ENCODE measurements around the gene DCAF6. TPM values are rescaled to one million over a fixed set of nuclear protein-coding genes. Genes with fewer than 3 reads are reported as not detected.

Gene DCAF6
- total RNA-seq, 1 experiment from 2014 or later = 31.9 TPM

- no peaks in the 10 kb centered on the region for H3K36me3 ChIP-seq (ENCODE audit: insufficient read depth, low read length, poor library complexity, severe bottlenecking)
- no peaks in the 10 kb centered on the region for H3K27me3 ChIP-seq (replicated peaks; ENCODE audit: insufficient read depth, low read depth, low read length, poor library complexity)
- no peaks in the 10 kb centered on the region for H3K4me1 ChIP-seq (ENCODE audit: insufficient read depth, low read length, poor library complexity, severe bottlenecking)
- POLR2A ChIA-PET (ENCODE audit: low non-redundant PET) = no interaction called here
- H3K9me3 ChIP-seq (ENCODE audit: low read depth, low read length, poor library complexity, severe bottlenecking) = no peaks in the 10 kb centered on the region
- no peak overlapping the region for H3K27ac ChIP-seq (ENCODE audit: low read depth, low read length, poor library complexity, severe bottlenecking)
- H3K4me3 ChIP-seq (ENCODE audit: low read depth, low read length, poor library complexity, severe bottlenecking) = no peak overlapping the region
- CTCF ChIA-PET = interaction anchor here (0.6 to 1.0 kb wide), 4 partner anchors 30 to 349 kb away, joined by 3 to 4 read pairs (median 4); no protein-coding TSS in a partner anchor
- DNase-seq (ENCODE audit: low spot score) = peak; percentile 66
- TF ChIP-seq CTCF (conservative IDR thresholded peaks at IDR 0.05; ENCODE audit: low read depth, low read length) (peak; percentile 98), EZH2 (IDR thresholded peaks at IDR 0.05; ENCODE audit: borderline replicate concordance, low read depth, low read length, poor library complexity, severe bottlenecking) (no peak)
- no TSS peak for BruUV-seq (replicated peaks)
- intact Hi-C loops (cut with micrococcal nuclease; ENCODE audit: unreplicated experiment) = loop anchor here (10.0 kb wide), 1 partner anchor 280 kb away; no protein-coding TSS in a partner anchor
Measured at GRCh38 chr1:168084396-168085231, 148.1 kb downstream of the DCAF6 start.

- no peaks in the 10 kb centered on the region for H3K36me3 ChIP-seq (ENCODE audit: insufficient read depth, low read length, poor library complexity, severe bottlenecking)
- no peaks in the 10 kb centered on the region for H3K9me3 ChIP-seq (ENCODE audit: low read depth, low read length, poor library complexity, severe bottlenecking)
- TF ChIP-seq CTCF (conservative IDR thresholded peaks at IDR 0.05; ENCODE audit: low read depth, low read length) (no peak), EZH2 (IDR thresholded peaks at IDR 0.05; ENCODE audit: borderline replicate concordance, low read depth, low read length, poor library complexity, severe bottlenecking) (no peak)
- ChIA-PET CTCF (interaction anchor here (0.6 to 1.0 kb wide), 5 partner anchors 25 to 350 kb away, joined by 3 to 4 read pairs (median 4); no protein-coding TSS in a partner anchor), POLR2A (ENCODE audit: low non-redundant PET) (no interaction called here)
- H3K4me1 ChIP-seq (ENCODE audit: insufficient read depth, low read length, poor library complexity, severe bottlenecking) = no peaks in the 10 kb centered on the region
- no peak overlapping the region for H3K27ac ChIP-seq (ENCODE audit: low read depth, low read length, poor library complexity, severe bottlenecking)
- intact Hi-C loops (cut with micrococcal nuclease; ENCODE audit: unreplicated experiment) = loop anchor here (10.0 kb wide), 1 partner anchor 281 kb away; no protein-coding TSS in a partner anchor
- H3K4me3 ChIP-seq (ENCODE audit: low read depth, low read length, poor library complexity, severe bottlenecking) = no peak overlapping the region
- DNase-seq (ENCODE audit: low spot score) = no peak
- no peaks in the 10 kb centered on the region for H3K27me3 ChIP-seq (replicated peaks; ENCODE audit: insufficient read depth, low read depth, low read length, poor library complexity)
- BruUV-seq (replicated peaks) = no TSS peak
Measured at GRCh38 chr1:168085401-168085872, 149.0 kb downstream of the DCAF6 start.

- POLR2A ChIA-PET (ENCODE audit: low non-redundant PET) = no interaction called here
- CTCF ChIA-PET = no interaction called here
- no TSS peak for BruUV-seq (replicated peaks)
- no peak overlapping the region for H3K4me3 ChIP-seq (ENCODE audit: low read depth, low read length, poor library complexity, severe bottlenecking)
- H3K36me3 ChIP-seq (ENCODE audit: insufficient read depth, low read length, poor library complexity, severe bottlenecking) = no peaks in the 10 kb centered on the region
- TF ChIP-seq EZH2 (IDR thresholded peaks at IDR 0.05; ENCODE audit: borderline replicate concordance, low read depth, low read length, poor library complexity, severe bottlenecking) = no peak
- TF ChIP-seq CTCF (conservative IDR thresholded peaks at IDR 0.05; ENCODE audit: low read depth, low read length) = no peak
- no peaks in the 10 kb centered on the region for H3K4me1 ChIP-seq (ENCODE audit: insufficient read depth, low read length, poor library complexity, severe bottlenecking)
- intact Hi-C loops (cut with micrococcal nuclease; ENCODE audit: unreplicated experiment) = loop anchor here (10.0 kb wide), 1 partner anchor 282 kb away; no protein-coding TSS in a partner anchor
- no peak for DNase-seq (ENCODE audit: low spot score)
- H3K27me3 ChIP-seq (replicated peaks; ENCODE audit: insufficient read depth, low read depth, low read length, poor library complexity) = no peaks in the 10 kb centered on the region
- no peak overlapping the region for H3K27ac ChIP-seq (ENCODE audit: low read depth, low read length, poor library complexity, severe bottlenecking)
- no peaks in the 10 kb centered on the region for H3K9me3 ChIP-seq (ENCODE audit: low read depth, low read length, poor library complexity, severe bottlenecking)
Measured at GRCh38 chr1:168086438-168086837, 150.0 kb downstream of the DCAF6 start.
